NCI-H774 (cell line): ENCODE measurements around the gene SLC10A4.
A peak's percentile ranks its signal among the peaks of the same experiment; 100 is the strongest.
"Not testable (repeated sequence)": the region's sequence is repeated elsewhere in the genome, so short reads cannot be mapped to it uniquely, and the experiment has no call there.

Experiments used
- DNase-seq: peaks from one replicate; lab custom pipeline; 2025; lab: John Stamatoyannopoulos, UW

Gene SLC10A4, protein sequence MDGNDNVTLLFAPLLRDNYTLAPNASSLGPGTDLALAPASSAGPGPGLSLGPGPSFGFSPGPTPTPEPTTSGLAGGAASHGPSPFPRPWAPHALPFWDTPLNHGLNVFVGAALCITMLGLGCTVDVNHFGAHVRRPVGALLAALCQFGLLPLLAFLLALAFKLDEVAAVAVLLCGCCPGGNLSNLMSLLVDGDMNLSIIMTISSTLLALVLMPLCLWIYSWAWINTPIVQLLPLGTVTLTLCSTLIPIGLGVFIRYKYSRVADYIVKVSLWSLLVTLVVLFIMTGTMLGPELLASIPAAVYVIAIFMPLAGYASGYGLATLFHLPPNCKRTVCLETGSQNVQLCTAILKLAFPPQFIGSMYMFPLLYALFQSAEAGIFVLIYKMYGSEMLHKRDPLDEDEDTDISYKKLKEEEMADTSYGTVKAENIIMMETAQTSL

DNA sequence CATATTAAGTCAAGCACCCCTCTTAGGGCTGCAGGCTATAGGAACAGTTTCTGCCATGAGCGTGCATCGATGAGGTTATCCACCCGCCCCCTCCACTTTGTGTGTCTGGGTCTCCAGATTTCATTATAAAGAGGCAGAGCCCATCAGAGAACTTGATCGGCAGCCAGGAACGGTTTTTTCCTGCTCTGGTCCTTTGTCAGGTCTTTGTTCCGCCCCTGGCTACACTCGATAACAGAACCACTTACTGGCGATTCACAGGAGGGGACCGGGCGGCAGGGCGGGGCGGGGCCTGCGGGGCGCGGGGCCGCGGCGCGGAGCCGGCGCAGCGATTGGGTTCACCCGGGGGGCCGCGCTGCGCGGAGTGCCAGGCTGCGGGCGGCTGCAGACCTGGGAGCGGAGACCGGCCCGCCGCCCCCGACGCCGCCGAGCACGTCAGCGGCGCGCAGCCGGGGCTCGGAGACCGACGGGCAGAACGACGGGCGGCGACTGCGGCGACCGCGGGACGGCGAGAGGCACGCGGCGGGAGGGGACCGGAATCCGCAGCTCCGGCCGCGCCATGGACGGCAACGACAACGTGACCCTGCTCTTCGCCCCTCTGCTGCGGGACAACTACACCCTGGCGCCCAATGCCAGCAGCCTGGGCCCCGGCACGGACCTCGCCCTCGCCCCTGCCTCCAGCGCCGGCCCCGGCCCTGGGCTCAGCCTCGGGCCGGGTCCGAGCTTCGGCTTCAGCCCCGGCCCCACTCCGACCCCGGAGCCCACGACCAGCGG, at the start of gene SLC10A4:
TSS of gene SLC10A4 (plus strand) at position 338 of the 771 bp plus-strand sequence. CDS start at position 557, 219 bp downstream.
- peak; percentile 50 for DNase-seq

DNA sequence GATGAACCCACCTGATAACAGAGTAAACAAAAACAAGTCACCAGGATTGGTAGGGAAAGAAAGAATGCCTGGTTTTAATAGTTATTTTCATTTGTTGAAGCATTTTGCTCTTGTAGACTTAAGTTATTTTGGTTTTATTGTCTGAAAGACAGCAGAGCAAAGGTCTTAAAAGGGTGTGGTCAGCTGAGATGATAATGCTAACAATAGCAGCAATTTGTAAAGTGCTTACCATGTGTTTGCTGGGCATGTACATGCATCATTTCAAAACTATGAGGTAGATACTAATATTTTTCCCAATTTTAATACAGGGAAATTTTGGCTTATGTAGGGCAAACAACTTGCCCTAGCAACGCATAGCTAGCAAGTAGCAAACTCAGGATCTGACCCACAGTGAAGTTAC, 46.8 kb upstream of the SLC10A4 start:
- no peak for DNase-seq

DNA sequence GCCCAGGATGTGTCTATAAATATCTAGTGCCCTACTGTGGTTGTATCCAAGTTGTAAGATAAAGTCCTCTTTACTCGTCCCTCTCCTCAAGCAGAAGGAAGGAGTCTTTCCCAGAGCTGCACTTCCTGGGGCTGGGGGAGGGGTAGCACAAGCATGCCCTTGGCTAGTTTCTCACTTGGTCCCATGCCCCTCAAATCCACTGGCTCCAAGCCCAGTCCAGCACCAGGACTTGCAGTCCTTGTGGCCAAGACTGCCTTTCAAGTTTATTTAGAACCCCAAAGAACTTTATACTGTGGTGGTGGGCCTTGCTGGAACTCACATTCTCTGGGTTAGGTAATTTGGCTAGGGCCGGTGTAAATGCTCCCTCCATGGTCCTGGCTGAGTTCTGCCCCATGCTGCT, 43.2 kb upstream of the SLC10A4 start:
- no peak for DNase-seq

DNA sequence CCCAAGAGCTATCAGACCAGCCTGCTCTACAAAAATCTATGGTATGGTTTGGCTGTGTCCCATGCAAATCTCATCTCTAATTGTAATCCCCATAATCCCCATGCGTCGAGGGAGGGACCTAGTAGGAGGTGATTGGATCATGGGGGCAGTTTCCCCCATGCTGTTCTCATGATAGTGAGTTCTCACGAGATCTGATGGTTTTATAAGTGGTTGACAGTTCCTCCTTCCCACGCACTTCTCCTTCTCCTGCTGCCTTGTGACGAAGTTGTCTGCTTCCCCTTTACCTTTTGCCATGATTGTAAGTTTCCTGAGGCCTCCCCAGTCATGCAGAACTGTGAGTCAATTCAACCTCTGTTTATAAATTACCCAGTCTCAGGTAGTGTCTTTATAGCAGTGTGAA, 42.2 kb upstream of the SLC10A4 start:
- DNase-seq, result not testable (repeated sequence)

DNA sequence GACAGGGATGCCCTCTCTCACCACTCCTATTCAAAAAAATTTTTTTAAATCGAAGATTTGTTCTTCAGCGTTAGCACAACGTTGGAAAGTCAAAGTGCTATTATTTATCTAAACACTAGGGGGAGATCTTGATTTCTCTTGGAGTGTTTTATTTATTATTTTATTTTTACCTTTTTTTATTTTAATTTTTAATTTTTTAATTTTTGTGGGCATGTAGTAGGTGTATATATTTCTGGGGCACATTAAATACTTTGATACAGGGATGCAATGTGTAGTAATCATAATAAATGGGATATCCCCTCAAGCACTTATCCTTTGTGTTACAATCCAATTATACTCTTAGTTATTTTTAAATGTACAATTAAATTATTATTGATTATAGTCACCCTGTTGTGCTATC, 37.4 kb upstream of the SLC10A4 start:
- no peak for DNase-seq

DNA sequence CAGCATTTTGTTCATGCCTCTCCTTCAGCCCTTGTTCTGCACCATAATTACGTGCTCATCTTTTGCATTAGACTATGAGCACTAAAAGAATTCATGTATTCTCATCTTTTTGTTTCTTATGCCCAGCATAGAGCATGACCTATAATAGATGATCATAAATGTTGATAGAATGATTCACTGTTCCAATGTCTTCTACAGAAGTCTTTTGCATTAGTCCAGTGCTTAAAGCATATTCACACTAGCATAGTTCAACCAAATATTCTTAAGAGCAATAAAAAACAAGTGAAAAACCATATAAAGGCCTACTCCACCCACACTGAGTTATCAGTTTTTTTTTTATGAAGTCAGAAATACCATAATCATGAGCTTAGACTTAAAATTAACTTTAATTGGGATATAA, 36.5 kb upstream of the SLC10A4 start:
- no peak for DNase-seq

DNA sequence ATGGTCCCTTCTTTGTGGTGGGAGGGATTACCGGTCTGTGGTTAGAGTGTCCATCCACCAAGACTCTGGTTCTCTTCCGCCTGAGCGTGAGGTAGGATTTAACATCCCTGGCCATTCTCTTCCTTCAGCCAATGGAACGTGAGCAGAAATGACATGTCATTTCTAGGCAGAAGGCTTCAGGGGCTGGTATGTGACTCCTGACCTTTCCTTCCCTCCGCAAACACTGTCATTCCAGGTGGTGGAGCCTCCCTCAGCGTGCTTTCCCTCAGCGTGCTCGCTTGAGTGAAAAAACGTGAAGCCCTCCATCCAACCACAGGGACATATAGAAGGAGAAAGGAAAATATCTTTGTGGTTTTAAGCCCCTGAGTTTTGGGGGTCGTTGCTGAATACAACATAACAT, 34.0 kb upstream of the SLC10A4 start:
- DNase-seq, result no peak

DNA sequence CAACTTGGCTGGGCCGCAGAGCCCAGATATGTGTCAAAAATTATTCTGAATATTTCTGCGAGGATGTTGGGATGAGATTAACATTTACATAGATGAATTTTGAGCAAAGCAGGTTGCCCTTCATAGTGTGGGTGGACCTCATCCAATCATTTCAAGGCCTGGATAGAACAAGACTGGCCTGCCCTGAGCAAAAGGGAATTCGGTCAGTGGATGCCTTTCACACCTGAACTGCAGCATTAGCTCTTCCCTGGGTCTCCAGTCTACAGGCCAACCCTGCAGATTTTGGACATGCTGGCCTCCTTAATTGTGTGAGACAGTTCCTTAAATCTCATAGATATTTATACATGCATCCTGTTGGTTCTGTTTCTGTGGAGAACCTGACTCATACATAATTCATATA, 32.4 kb upstream of the SLC10A4 start:
- DNase-seq, result no peak

DNA sequence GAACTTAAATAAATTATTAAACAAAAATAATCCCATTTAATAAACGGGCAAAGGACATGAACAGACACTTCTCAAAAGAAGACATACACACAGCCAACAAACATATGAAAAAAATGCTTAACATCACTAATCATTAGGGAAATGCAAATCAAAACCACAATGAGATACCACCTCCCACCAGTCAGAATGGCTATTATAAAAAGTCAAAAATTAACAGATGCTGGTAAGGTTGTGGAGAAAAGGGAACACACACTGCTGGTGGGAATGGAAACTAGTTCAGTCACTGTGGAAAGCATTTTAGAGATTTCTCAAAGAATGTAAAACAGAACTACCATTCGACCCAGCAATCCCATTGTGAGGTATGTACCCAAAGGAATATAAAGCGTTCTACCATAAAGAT, 31.5 kb upstream of the SLC10A4 start:
- not testable (repeated sequence) for DNase-seq

DNA sequence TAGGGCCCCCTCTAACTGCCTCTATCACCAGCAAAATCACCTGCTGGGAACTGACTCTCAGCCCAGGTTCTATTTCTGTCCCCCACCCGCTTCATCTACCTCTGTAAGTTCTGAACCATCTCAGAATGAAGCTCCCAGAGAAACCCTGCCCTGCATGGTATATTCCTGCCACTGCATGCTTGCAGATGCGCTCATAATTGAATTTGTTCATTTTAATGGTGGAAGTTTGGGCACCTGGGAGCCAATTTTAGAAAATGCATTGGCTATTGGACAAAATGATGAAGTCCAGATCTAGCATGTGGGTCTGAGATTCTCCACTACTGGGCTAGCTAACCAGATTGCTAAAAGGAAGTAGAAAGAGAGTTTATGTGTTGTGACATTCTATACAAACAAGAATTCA, 28.6 kb upstream of the SLC10A4 start:
- no peak for DNase-seq

DNA sequence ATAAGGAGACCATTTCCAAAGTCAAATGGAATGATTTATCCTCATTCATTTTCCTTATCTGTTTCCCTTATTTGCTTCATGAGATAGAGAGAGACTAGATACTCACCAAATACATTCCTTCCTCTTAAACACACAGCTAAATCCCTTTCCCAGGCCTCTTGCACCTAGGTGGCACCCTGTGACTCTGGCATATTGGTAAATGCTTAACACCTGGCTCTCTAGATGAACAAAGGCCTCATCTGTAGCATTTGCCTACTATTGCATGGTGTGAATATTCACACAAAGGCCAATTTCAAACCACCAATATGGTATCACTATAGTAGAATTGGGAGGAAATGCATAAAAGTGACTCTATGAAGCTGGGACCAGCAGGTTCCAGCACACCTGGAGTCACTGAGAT, 22.1 kb upstream of the SLC10A4 start:
- no peak for DNase-seq

DNA sequence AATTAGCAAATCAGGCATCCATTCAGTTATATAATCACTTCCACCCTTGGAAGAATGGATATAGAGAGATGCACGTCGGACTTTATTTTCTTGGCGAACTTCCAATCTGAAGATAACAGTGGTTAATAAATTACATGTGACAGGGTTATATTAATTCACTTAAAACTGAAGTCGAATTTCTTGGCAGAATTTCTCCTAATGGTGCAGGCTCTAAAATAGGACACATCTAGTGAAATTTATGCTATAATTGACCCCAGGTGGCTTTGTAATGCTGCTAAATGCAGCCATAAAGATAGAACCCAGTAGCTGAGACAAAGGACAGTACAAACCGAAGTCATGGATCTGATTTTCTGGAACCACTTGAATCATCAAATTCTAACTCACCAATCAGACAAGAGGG, 20.8 kb upstream of the SLC10A4 start:
- DNase-seq, result no peak

DNA sequence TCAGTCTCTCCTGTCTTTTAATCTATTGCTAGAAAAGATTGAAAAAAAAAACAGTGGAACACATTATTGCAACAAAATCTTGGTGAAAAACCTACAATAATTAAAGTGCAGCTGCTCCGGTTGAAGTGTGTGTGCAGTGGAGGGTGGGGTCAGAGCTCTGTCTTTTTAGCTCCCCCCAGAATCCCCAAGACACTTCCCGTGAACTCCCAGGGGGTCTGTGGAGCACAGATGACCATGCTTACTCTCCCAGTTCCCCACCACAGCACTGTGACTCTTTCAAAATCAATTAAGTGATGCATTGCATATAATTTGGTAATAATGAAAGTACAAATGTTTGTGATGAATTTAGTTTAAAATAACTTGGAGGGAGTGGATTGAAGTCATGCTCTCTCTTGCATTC, 15.7 kb upstream of the SLC10A4 start:
- DNase-seq, result no peak

DNA sequence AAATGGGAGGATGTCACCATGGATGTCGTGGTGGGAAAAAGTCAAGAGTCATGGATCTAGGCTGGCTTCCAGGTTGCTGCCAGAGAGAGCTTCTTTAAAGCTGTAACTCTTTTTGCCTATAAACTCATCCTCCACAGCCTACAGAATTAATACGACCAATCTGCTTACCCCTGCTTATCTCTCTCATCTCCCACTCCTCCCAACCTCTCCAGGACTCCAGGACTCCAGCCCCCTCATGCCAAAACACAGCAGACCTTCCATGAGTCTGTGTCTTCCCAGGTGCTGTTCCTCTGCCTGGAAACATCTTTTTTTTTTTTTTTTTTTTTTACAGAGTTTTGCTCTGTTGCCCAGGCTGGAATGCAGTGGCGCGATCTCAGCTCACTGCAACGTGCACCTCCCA, 15.3 kb upstream of the SLC10A4 start:
- no peak for DNase-seq

DNA sequence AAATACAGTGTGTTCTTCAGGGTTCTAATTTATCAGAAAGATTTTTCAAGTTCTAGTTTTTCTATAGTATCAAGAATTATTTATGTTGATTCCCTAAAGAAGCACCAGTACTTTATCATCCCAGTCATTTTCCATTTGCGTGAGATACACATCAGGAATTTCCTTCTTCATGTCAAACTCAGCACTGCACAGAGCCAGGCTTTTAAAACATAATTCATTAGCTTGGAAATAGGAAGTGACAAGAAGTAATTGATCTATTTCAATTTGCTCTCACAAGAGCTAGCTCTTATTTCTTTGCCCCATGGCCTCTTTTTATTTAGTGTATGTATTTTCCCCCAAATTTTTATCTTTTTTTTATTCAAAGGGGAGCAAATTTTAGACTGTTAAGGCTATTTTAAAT, 13.0 kb upstream of the SLC10A4 start:
- no peak for DNase-seq

DNA sequence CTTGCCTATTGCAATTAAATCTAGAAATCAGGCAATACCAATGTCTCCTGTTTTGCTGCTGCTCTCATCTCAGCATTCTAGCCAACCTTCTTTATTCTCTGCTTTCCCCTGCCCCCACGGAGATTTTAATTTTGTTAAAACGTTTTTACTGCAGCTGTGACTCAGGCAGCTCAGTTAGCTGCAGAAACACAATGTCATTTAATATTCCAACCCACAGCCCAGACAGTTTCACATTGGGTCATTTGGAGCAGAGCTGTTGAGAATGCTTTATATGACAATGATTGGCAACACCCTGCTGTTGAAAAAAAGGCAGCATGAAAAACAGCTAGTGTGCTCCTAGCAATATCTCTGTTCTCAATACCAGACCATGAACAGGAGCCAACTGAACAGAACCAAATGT, 12.6 kb upstream of the SLC10A4 start:
- no peak for DNase-seq

DNA sequence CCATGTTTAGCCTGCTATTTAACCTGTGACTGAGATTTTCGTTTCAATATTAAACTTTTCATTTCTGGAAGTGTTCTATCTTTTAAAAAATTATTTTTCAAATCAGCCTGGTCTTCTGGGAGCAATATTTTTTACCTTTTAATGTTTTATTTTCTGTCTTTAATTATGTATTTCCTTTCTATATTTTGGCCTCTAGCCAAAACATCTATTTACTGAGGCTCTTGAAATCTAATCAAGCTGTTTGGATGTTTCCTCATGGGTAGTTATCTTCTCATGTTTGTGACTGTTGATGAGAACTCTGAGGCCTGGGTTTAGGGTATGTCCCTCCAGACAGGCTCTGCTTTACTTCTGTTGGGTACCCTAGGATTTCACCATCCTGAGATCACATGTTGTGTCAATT, 10.3 kb upstream of the SLC10A4 start:
- DNase-seq, result peak; percentile 14

DNA sequence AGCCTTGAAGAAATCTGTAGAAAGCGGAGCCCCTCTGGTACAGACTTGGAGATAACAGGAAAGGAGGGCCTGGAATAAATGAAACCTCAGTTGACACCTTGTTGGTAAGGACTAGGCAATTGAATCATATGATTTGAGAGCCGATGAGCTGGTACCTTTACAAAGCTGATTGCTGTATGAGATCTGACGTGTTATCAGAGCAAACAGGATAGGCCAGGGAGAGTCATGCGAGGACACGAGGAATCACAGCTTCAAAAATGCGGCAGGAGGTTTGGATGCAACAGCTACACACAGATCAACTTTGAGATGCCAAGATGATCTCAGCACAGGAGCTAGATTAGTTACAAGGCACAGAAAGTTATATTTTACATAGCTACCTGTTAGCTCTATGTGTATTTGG, 7.4 kb upstream of the SLC10A4 start:
- no peak for DNase-seq

DNA sequence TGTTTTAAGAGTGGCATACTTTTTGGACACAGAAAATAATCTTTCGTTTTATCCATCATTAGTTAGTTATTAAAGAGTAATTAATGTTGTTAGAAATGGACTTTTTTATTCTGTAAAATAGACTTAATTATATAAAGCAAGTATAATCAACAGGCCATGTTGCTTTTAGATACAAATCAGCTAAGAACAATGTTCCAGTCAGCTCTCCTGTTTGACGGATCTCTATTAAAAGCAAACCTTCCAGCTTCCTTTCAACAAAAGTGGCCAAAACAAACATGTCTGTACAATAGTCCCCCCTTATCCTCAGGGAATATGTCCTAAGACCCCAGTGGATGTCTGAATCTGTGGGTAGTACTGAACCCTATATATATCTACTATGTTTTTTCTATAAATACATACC, 4.9 kb upstream of the SLC10A4 start:
- DNase-seq, result no peak

DNA sequence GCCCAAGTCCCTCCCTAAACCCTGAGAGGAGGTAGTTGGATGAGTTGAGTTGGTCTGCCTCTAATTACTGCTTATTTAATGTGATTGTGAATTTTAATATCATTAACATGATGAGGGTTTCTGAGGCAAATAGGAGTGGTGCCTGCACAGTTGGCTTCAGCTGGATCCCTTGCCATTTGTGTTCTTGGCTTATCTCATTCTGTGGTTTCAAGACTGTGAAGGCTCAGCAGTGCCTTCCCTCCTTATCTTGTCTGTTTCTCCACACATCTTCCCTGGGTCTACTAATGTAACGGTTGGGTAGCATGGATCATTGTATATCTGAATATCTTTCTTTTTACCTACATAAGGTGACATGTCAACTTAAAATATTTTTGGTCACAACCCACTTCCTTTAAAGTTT, 1.6 kb upstream of the SLC10A4 start:
- no peak for DNase-seq

DNA sequence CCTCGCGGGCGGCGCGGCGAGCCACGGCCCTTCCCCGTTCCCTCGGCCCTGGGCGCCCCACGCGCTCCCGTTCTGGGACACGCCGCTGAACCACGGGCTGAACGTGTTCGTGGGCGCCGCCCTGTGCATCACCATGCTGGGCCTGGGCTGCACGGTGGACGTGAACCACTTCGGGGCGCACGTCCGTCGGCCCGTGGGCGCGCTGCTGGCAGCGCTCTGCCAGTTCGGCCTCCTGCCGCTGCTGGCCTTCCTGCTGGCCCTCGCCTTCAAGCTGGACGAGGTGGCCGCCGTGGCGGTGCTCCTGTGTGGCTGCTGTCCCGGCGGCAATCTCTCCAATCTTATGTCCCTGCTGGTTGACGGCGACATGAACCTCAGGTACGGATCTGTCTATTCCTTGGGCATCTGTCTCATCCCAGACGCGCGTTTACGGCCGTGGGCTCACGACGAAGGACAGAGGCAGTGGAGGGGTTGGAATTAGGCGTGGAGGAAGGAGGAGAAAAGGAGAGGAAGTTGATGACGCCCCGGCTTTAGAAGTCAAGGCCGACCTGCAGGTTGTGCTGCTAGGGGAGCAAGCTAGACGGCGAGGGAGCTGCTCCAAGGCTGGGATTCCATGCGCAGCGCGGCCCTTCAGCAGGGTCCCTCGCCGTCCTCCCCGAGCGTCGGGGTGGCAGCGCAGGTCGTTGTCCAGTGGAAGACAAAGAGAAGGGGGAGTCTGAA, 792 bp downstream of the SLC10A4 start:
- no peak for DNase-seq

DNA sequence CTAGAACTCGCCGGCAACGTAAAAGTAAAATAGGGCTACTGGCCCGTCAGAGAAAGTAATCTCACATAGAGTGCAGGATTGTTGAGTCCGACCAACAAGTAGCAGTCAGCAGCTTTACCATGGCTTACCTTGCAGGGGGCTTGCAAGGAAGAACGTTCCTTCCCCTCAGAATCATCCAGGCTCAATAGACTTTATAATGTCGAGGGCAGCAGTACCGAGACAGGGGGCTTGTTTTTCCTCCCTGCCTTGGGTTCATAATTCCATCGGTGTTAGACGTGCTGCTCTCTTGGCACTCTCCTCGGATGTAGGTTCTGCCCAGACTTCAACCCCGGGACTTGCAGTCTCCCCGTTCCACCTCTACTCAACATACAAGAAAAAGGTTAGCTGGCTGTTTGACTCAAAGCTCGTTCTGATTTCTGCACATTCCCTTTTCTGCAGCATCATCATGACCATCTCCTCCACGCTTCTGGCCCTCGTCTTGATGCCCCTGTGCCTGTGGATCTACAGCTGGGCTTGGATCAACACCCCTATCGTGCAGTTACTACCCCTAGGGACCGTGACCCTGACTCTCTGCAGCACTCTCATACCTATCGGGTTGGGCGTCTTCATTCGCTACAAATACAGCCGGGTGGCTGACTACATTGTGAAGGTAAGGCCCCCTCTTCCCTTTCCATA, 1.5 kb downstream of the SLC10A4 start:
- DNase-seq, result no peak
